ENCODE results near the gene DENND5B. TPM values are rescaled to one million over a fixed set of nuclear protein-coding genes. Genes with fewer than 3 reads are reported as not detected.

Gene DENND5B
- total and polyA plus RNA-seq, 10 of the 15 experiments (the other 5 are each of a cell fraction or from before 2014, with no cell fraction given), result 0.39 to 32.5 (median 20.6) TPM

- no peak for TF ChIP-seq HSF1 (IDR thresholded peaks at IDR 0.05; ENCODE audit: low read depth, low read length)
- TF ChIP-seq NR2F1 (conservative IDR thresholded peaks at IDR 0.05), result no peak
- no peak for TF ChIP-seq REST (IDR thresholded peaks at IDR 0.05; ENCODE audit: low read depth, low read length)
- TF ChIP-seq HDAC2 (IDR thresholded peaks at IDR 0.05), result no peak
- no peak for TF ChIP-seq POLR2AphosphoS5 (IDR thresholded peaks at IDR 0.05; ENCODE audit: low read length)
Measured at GRCh38 chr12:31566547-31566946, 24.4 kb downstream of the DENND5B start (continued).

GRCh38 chr12:31562594-31563328 lies 28.2 kb downstream of the DENND5B start:
- SMC1A ChIA-PET (ENCODE audit: uncharacterized antibody, unreplicated experiment), result interaction anchor here (0.7 kb wide), 1 partner anchor 305 kb away, joined by 3 read pairs; no protein-coding TSS in a partner anchor
- intact Hi-C loops (cut with micrococcal nuclease; ENCODE audit: unreplicated experiment), result no loop called here
- ATAC-seq, result no peak; the same call in 2 of the 3 replicates
- no peak for TF ChIP-seq CHD1 (IDR thresholded peaks at IDR 0.05; ENCODE audit: low read depth, low read length)
- no peak for TF ChIP-seq SUPT20H (IDR thresholded peaks at IDR 0.05; ENCODE audit: borderline replicate concordance, control insufficient read depth, low read depth, low read length)
- TF ChIP-seq JUNB (IDR thresholded peaks at IDR 0.05), result peak; percentile 60
- no peak for TF ChIP-seq NR2C2 (IDR thresholded peaks at IDR 0.05; ENCODE audit: borderline replicate concordance, control insufficient read depth, insufficient read length, low read depth)
- TF ChIP-seq NFYB (IDR thresholded peaks at IDR 0.05; ENCODE audit: insufficient read depth, low read depth, low read length), result no peak
- no peak for TF ChIP-seq RELB (IDR thresholded peaks at IDR 0.05; ENCODE audit: low read depth)
- peak; percentile 52; the same call in 1 of the 2 replicates for TF ChIP-seq ATF2 (IDR thresholded peaks at IDR 0.05; ENCODE audit: low read length)
- peak; percentile 51; the same call in 1 of the 2 replicates for TF ChIP-seq MEF2A (IDR thresholded peaks at IDR 0.05; ENCODE audit: insufficient read depth, low read depth, low read length)

More at GRCh38 chr12:31562594-31563328, 28.2 kb downstream of the DENND5B start:
- ChIA-PET CTCF (no interaction called here), RAD21 (ENCODE audit: unreplicated experiment) (no interaction called here), POLR2A (no interaction called here)
- FAIRE-seq, result no peak
- Histone ChIP-seq H3K79me2 (ENCODE audit: control insufficient read depth, insufficient read depth, low read length) (peaks cover 86% of the 10 kb centered on the region), H3K27me3 (replicated peaks in 1 of 2; ENCODE audit: control insufficient read depth in 2 of 2, insufficient read depth in 2 of 2, low read length in 1 of 2) (no peaks in the 10 kb centered on the region), H3K36me3 (ENCODE audit: control insufficient read depth in 2 of 2, insufficient read depth in 2 of 2, low read length in 1 of 2) (no peaks in the 10 kb centered on the region; a peak in 1 of 4 replicates), H3K4me2 (ENCODE audit: control insufficient read depth, insufficient read depth) (peak overlapping the region; percentile 31), H2AFZ (ENCODE audit: control insufficient read depth, low read depth, low read length) (no peak overlapping the region; the same call in 1 of the 2 replicates), H3K27ac (ENCODE audit: control insufficient read depth, insufficient read depth) (peak overlapping the region; percentile 50), H3K9ac (ENCODE audit: control insufficient read depth, insufficient read depth, low read length) (no peak overlapping the region), H3K9me3 (replicated peaks; ENCODE audit: control insufficient read depth, insufficient read depth, low read length) (peaks cover 3% of the 10 kb centered on the region; the same call in 2 of the 3 replicates), H4K20me1 (ENCODE audit: control insufficient read depth, insufficient read depth) (no peaks in the 10 kb centered on the region), H3K4me1 (ENCODE audit: control insufficient read depth, insufficient read depth, low read length) (peaks cover 21% of the 10 kb centered on the region), H3K4me3 (peak overlapping the region; percentile 19; the same call in 1 of the 2 replicates)
- no peak for DNase-seq (ENCODE audit: low read depth, low spot score)
- BruUV-seq (replicated peaks), result no TSS peak
- 70% methylated on average over 5 of the region's 5 CpGs for WGBS (ENCODE audit: insufficient coverage, insufficient replicate concordance, low lambda C conversion rate, missing lambda C conversion rate)
- in situ Hi-C loops (cut with MboI), result no loop called here

Data from GM12878 (cell line).